GM12872 (cell line): ENCODE measurements around the gene USH1C.

Source experiments
- CTCF ChIP-seq: IDR thresholded peaks from 3 replicates; pipeline ENCODE4 v1.5.1; 2011; ENCODE audit warnings: low read depth, mild to moderate bottlenecking, low read length, moderate library complexity; ENCODE audit not compliant: insufficient read depth

Gene USH1C

GRCh38 chr11:17446482-17446881, 97.7 kb downstream of the USH1C start:
- no peak for TF ChIP-seq CTCF

- TF ChIP-seq CTCF, result no peak
Measured at GRCh38 chr11:17445240-17445795, 98.9 kb downstream of the USH1C start.

- no peak for TF ChIP-seq CTCF
Measured at GRCh38 chr11:17443926-17444690, 100.1 kb downstream of the USH1C start.
